GM21367 (cell line): Measurements from ENCODE around the gene ADRA2B.

Experiments
- ATAC-seq: cut with Tn5 transposase; IDR thresholded peaks from one replicate; pipeline ENCODE4 v1.9.1; 2021; ENCODE audit not compliant: unreplicated experiment

Gene ADRA2B

DNA sequence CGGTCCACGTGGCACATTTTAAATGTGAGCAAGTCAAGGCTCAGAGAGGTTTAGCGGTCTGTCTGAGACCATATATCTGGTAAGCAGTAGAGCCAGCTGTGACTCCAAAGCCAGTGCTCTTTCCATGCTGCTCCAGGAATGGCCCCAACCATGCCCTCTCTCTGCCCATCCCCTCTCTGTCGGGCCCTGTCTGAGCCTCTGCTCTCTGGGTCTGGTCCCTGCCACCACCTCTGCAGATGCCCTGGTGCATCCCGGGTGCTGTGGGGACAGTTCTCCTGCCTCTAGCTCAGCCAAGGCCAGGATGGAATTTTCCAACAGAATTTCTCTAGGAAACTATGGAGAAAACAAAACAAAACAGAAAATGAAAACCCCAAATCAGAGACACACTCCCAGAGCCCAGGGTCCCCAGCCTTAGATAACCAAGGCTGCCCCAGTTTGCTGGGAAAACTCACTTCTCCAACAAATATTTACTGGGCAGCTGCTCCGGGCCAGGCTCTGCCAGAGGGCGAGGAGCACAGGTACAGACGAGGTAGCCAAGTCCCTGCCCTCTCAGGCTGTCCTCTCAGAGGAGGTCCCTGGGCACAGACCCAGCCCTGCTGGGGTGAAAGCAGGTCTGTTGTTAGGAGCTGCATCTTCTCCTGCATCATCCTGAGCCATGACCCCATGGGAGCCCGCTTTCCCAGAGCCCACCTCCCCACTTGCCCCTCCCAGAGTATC lies 9.2 kb downstream of the ADRA2B start:
- ATAC-seq = no peak

DNA sequence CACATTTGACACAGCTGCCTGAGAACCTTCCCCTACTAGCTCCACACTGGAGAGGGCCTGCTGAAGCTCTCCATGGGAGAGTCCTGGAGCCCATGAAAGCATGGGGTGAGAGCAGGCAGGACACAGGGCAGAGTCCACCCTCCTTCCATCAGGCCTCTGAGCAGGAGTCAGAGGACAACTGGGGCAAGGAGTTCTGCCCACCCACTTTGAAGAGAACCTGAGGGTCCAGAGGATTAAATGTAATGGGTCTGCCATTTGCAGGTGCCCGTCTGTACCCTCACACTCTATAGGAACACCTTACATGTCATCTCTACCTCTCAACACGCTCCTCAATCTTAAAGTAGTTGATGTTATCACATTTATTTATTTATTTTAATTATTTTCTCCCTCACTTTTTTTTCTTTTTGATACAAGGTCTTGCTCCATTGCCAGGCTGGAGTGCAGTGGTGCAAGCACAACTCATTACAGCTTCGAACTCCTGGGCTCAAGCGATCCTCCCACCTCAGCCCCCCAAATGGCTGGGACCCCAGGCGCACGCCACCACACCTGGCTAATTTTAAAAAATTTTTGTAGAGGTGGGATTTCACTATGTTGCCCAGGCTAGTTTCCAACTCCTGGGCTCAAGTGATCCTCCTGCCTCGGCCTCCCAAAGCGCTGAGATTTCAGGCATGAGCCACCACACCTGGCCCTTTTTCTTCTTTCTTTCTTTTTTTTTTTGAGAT lies 10.2 kb downstream of the ADRA2B start:
- no peak for ATAC-seq

DNA sequence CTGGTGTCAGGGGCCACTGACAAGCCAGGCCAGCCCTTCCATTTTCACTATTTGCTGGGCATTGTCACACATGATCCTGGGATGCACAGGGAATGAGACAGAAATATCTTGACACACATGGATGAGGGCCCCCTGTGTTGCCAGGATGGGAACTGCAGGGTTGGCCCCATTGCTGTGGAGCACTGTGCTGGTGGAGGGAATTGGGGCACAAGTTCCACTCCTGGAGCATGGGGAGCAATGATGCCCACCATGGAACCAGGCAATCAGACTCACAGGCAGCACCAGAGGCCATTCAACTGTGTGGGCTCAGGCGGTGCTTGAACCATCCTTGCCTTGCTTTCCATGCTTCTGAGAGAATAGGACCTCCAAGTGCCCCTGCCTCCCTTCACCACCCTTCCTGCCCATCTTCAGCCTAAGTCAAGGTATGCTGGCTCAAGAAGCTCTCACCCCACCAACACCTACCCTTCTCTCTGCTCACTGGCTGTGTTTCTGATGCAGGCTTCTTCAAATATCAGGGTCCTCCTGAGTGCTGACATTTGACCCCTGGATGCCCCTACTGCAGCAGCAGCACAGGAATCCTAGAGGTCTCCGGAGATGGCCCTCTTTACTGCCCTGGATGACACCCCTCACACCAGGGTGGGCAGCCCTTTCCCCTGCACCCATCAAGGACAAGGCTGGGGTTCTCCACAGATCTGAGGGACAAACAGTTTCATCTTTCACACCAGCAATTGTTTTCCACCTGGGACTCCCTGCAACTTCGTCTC lies 11.0 kb downstream of the ADRA2B start:
- ATAC-seq = no peak

DNA sequence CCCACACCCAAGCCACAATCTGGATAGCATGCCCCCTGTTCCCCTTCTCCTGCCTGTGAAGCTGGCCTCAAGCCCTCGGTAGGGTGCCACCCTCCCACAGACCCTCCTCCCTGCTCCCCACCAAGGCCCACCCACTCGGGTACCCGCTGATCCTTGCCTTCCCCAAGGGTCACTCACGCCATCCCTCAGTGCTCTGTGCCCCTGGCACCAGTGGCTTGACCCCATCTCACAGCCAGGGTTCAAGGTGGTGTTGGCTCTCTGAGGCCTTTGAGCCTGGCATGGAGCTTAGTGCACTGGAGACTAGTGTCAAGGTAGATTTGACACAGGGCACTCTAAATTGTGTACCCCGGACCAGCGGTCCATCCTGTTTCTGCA lies 11.9 kb downstream of the ADRA2B start:
- no peak for ATAC-seq

DNA sequence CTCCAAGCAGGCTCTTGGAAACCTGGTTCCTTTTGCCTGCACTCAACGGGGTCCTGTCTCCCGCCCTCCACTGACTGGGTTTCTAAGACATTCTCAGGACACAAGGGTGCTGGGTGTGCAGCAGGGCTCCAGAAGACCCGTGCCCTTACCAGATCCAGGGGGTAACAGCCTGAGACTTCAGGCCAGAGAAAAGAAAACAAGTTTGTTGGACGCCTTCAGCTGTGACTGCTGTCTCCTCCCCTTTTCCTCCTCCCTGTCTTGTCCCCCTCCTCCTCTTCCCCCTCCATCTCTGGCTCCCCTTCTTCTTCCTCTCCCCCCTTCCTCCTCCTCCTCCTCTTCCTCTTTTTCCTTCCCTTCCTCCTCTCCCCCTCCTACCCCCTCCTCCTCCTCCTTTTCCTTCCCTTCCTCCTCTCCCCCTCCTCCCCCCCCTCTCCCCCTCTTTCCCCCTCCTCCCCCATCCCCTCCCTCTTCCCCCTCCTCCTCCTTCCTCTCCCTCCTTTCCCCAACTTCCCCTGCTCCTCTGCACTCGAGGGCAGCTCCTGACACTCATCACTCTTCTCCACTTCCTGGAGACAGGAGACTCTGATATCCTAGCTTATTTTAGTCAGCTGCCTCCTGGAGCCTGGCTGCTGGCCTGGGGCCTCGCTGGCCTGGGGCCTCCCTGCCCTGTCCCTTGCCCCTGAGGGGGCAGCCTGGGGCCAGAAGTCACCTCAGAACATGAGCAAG lies 12.4 kb downstream of the ADRA2B start:
- no peak for ATAC-seq

DNA sequence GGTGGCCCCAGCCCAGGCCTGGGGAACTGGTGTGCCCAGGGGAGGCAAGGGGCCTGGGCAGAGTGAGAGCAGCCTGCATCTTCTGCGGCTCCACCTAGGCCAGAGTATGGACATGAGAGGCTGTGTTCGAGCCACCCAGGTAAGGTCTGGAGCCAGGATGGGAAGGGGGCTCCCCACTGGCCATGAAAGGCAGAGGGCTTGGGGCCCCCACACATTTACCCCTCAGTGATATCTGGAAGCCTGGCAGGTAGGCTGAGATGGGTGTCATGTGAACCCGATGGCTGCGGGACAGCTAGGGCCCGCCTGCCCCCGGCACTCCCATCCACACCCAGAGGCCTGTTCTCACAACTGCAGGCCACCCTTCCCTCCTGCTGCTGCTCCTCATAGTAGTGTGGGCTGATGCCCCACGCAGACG lies 13.2 kb downstream of the ADRA2B start:
- ATAC-seq = no peak

DNA sequence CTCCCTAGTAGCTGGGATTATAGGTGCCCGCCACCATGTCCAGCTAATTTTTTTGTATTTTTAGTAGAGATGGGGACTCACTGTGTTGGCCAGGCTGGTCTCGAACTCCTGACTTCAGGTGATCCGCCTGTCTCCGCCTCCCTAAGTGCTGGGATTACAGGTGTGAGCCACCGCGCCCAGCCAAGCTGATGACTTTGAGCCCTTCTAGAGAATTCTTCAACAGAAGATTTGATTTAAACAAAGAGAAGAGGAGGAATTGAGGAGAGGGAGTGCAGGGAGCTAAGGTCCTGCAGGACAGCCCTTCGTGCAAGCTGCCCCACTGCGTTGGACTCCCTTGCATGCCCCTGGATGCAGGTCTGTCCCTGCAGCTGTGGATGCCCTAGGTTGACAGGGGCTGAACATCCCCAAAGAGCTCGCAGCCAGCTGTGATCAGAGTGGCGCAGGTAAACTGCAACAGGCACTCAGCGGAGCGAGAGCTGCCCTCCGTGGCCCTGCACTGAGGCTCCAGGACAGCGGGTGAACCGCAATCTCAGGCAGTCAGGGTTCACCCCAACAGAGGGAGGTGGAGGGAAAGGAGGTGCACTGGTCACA lies 13.7 kb downstream of the ADRA2B start:
- ATAC-seq = no peak

DNA sequence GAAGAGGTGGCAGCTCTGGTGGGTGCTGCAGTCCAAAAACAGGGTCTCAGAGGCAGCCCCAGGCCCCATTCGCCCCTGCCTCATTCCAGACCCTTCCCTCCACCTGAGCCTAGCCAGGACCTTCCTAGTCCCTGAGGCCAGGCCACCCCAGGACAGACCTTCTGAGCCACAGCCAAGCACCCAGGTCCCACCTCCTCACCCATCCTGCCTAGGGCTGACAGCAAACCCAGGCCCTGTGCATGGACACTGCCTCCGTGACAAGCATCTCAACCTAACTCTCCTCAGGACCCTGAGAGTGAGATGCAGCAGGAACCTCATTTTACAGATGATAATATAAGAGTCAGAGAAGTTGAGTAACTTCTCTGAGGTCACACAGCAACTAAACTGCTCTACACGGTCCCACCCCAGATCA lies 15.5 kb downstream of the ADRA2B start:
- no peak for ATAC-seq

DNA sequence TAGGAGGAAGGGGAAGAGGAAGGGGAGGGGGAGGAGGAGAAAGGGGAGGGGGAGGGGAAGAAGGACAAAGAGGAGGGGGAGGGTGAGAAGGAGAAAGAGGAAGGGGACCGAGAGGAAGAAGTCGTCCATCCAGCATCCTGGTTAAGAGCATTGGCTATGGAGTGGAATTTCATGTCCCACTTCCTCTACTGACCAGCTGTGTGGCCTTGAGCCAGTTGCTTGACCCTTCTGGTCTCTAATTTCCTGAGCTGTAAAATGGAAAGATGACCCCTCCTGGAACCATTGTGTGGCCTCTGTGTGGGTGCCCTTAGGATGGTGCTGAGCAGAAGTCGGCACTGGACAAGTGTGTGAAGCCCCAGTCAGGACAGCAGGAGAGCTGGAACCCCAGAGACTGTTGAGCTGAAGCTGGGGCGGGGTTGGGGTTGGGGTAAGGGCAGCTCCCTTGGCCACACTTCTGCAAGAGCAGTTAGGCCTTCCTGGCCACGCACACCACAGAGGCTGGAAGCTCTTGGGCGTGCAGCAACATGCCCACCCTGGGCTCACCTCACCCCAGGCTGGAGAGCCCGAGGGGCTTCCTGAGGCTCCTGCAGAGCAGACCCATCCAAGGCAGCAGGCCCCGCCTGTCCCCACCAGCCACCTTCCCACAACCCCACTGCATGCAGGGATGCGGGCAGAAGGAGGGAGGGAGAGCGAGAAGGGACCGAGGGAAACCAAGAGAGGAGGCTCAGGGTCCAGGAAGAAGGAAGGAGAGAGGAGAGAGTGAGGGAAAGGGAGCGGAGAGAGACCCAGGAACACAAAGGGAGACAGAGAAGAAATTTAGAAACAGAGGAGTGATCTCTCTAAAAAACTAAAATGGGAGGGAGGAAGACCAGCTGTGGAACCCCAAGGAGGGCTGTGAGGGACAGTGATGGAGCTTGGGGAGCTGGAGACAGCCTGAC lies 16.2 kb downstream of the ADRA2B start:
- ATAC-seq = no peak

DNA sequence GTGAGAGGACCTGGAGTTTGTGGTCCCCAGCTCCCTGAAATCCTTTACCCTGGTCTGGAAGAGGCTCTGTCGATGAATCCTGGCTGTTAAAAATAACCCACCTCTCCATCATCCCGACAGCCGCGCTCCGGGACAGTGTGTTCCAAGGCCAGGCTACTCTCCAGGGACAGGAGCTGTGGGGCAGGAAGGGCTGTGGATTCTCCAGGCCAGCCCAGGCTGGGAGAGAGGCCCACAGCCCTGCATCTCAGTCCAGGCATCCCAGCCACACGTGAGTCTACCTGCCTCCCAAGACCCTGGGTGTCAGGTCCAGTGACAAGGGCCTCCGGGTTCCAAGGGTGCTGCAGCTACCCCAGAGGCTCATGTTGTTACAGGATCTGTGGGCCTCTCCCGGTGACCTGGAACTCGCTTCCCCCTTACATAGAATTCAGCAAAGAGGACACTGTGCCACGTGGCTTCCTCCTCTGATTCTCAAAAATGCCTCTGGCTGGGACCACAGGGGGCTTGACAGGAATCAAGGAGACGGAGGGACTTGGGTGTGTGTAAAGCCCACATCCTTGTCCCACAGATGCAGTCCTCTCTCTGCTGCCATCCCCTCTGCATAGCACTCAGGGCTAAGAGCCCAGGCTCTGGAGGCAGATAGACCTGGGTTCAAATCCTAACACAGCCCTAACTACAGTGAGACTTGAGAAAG lies 17.3 kb downstream of the ADRA2B start:
- ATAC-seq = no peak

DNA sequence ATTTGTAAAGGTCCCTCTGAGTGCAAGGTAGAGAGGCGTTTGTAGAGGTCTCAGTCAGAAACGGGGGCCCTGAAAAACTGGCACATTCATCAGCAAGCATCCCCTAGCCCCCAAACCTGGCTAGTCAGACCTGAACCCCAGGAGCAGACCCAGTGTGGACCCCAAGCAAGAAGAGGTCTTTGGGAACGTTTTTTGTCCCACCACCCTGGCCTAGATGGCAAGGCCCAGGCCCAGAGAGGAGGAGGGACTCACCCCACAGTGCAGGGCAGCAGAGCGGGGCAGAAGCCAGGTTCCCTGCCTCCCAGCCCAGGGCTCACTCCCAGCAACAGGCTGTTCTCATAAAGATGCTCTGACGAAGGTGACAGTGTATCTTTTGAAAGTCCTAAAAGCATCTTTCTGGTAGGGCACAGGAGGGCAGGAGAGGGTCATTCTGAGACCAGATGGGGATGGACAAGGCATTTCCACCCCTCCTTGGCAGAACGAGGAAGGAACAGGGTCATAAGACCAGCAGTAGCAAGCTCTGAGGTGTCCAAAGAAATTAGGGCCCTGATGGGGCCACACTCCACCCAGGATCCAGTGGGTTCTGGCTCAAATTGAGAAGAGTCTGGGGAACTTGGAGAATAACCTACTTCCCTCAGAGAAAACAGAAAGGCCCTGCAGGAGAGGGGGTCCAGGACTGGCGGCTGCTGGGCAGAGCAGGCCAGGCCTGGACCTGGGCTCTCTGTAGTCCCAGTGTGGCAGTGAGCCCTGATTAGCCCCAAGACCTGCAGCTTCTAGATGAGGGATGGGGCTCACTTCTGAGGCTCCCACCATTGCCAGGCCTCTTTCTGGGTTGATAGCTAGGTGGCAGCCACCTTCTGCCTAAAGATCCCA lies 18.2 kb downstream of the ADRA2B start:
- no peak for ATAC-seq

DNA sequence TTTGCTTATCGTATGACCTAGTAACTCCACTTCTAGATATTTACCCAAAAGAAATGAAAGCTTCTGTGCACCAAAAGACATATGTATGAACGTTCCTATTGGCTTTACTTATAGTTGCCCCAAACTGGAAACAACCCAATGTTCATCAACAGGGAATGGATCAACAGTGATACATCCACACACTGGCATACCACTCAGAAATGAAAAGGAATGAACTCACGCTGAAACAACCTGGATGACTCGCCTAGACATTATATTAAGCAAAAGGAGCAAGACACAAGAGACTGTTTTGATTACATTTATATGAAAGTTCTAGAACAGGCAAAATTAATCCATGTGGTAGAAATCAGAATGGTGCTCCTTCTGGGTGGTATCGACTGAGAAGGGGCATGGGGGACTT lies 18.9 kb downstream of the ADRA2B start:
- ATAC-seq = no peak

DNA sequence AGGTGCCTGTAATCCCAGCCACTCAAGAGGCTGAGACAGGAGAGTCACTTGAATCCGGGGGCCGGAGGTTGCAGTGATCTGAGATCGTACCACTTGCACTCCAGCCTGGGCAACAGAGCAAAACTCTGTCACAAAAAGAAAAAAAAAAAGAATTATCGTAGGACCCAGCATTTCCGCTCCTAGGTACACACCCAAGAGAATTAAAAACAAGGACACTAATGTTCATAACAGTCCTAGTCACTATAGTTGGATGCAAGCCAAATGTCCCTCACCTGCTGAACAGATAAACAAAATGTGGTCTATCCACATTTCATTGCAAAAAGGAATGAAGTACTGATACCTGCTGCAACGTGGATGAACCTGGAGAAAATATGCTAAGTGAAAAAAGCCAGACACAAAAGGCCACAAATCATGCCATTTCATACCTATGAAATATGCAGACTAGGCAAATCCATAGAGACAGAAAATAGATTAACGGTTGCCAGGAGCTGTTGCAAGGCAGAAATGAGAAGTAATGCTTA lies 21.2 kb downstream of the ADRA2B start:
- ATAC-seq = no peak

DNA sequence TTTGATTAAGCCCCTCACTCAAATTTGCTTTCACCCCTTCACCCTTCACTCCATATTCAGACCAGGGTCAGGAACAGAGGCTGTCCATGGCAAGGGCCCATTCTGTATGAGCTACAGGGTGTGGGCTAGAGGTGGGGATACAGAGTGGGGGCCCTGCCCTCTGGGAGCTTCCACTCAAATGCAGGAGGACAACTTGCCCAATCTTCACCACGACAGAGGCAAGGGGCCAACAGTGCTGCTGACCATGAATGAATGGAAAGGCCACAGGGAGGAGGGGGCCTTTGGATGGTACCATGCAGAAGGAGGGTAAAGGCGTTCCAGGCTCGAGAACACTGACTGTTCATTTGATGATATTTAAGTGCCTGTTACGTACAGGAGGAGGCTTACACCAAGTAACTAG lies 22.8 kb downstream of the ADRA2B start:
- ATAC-seq = no peak

DNA sequence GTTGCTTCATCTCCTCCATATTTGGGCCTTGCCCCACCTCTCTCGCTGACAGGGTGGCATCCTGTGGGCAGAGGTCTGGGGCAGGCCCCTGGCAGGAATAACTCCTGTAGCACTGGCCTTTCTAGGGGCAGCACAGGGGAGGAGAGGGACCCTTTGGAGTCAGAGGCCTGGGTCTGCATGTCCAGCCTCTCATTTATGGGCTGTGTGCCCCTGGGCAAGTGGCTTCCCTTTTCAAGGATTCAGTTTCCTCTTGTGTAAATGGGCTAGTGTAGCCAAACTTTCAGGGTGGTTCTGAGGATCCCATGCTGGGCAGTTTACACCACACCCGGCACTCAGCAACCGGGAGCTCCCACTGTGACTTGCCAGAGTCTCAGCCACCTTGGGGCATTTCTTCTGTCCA lies 23.4 kb downstream of the ADRA2B start:
- ATAC-seq = no peak

DNA sequence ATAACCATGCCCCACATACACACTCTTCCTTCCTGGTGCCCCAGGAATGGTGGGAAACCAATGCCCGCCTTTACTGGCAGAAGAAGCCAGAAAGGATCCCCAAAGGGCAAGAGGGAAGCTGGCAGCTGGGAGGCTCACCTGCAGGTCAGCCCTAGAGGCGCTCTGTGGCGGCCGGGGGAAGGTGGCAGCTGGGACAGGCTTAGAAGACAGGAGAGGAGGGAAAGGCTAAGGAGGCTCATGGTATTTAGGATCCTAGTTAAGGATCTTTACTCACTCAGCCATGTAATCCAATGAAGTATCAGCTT lies 23.8 kb downstream of the ADRA2B start:
- no peak for ATAC-seq

DNA sequence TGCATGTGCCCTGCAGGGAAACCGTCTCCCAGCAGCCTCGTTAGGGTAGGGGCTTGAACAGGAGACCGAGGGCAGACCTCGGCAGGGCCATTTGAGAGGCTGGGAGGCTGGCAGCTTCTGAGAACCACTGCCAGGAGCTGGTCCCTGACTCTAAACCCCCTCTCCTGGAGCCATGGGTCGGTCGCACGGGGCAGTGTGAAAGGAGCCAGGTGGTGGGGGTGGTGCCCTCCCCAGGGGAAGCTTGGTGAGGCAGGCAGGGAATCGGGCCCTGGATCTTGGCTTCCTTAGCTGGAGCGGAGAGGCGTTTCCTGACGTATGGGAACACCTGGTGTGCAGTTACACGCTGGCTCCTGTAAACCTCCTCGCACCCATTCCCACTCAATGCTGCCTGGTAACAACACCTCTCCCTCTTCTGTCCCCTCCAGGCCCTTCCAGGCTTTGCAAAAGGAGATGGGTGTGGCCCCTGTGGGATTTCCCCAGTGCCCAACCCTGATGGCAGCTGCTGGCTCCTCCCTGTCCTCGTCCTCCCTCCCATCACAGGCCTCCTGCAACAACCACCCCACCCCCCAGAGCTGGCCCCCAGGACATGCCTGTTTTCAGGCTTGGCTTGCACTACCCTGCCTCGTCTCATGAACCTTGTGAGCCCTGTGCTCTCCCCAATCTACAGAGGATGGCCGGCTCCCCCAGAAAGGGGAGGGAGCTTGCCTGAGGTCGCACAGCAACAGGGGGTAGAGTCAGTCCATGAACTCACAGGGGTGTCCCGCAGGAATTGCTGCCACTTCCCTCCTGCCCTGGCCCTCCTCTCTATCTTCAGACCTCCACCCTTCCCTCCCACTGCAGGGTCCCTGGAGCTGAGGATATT lies 24.4 kb downstream of the ADRA2B start:
- no peak for ATAC-seq
